ENCODE data around the gene MAGOH. TPM values are rescaled to one million over a fixed set of nuclear protein-coding genes. Genes with fewer than 3 reads are reported as not detected.

MAGOH gene
- total and polyA plus RNA-seq, 2 of the 13 experiments (the other 11 are each of a cell fraction or from before 2014, with no cell fraction given): 24.1 to 87.0 TPM

- TF ChIP-seq PRDM15 (CRISPR knock-in tag; IDR thresholded peaks at IDR 0.05) (0 out of 2 replicates have a peak, but pooled peaks have one; percentile 36), SAP130 (CRISPR knock-in tag; IDR thresholded peaks at IDR 0.05; ENCODE audit: low read depth) (peak; percentile 78), SOX5 (CRISPR knock-in tag; IDR thresholded peaks at IDR 0.05; ENCODE audit: borderline replicate concordance) (peak; percentile 81; the same call in 1 of the 2 replicates), NCOA2 (CRISPR knock-in tag; IDR thresholded peaks at IDR 0.05) (peak; percentile 96), ZNF709 (CRISPR knock-in tag; IDR thresholded peaks at IDR 0.05) (no peak), ZSCAN21 (CRISPR knock-in tag; IDR thresholded peaks at IDR 0.05; ENCODE audit: borderline replicate concordance) (no peak), GABPA (IDR thresholded peaks at IDR 0.05; ENCODE audit: low read depth, low read length) (no peak), GABPA (CRISPR knock-in tag; IDR thresholded peaks at IDR 0.05; ENCODE audit: low read depth) (peak; percentile 28; the same call in 1 of the 2 replicates), ZNF747 (CRISPR knock-in tag; IDR thresholded peaks at IDR 0.05; ENCODE audit: borderline replicate concordance) (peak; percentile 67; the same call in 1 of the 2 replicates), SSRP1 (CRISPR knock-in tag; IDR thresholded peaks at IDR 0.05) (no peak; the same call in 1 of the 2 replicates), ZBTB8A (CRISPR knock-in tag; IDR thresholded peaks at IDR 0.05; ENCODE audit: borderline replicate concordance, low read depth) (no peak), ZFY (CRISPR knock-in tag; IDR thresholded peaks at IDR 0.05) (peak; percentile 49), REST (IDR thresholded peaks at IDR 0.05; ENCODE audit: borderline replicate concordance in 1 of 2, low read depth in 1 of 2, low read length in 2 of 2) (peak in 1 of 2 experiments; percentile 43; a peak in 1 of 4 replicates), XBP1 (CRISPR knock-in tag; IDR thresholded peaks at IDR 0.05) (no peak), ZNF326 (CRISPR knock-in tag; IDR thresholded peaks at IDR 0.05; ENCODE audit: borderline replicate concordance) (no peak)
These were observed 55.0 kb downstream of the MAGOH start (continued) for GRCh38 chr1:53183095-53183990.

Measured in HepG2 (cell line).